ENCODE measurements around the gene TMOD1. TPM values are rescaled to one million over a fixed set of nuclear protein-coding genes. Genes with fewer than 3 reads are reported as not detected.

Gene TMOD1
- total RNA-seq, 3 donors from 2014 or later (not counting 1 experiment from before 2014, with no cell fraction given), result 1.9 to 3.2 (median 2.0) TPM

- H3K36me3 ChIP-seq (ENCODE audit: control insufficient read depth, insufficient read depth, low read length), result no peaks in the 10 kb centered on the region
- intact Hi-C loops (cut with micrococcal nuclease), result no loop called here
- H3K27me3 Mint-ChIP-seq (ENCODE audit: low read depth in 2 of 2), result peaks cover 0 to 13% of the 10 kb centered on the region in 2 donors
- no peak for TF ChIP-seq CTCF (IDR thresholded peaks at IDR 0.05)
- ATAC-seq (no peak), DNase-seq (no peak)
- WGBS (ENCODE audit: insufficient coverage), result 80% methylated on average over 4 of the region's 4 CpGs
- no peak overlapping the region for H3K27ac ChIP-seq (ENCODE audit: low read length)
- H3K27ac Mint-ChIP-seq, result no peak overlapping the region
- H3K36me3 Mint-ChIP-seq, result no peaks in the 10 kb centered on the region
- no peaks in the 10 kb centered on the region for H3K4me1 Mint-ChIP-seq
- H3K4me1 ChIP-seq (ENCODE audit: control insufficient read depth, insufficient read depth, low read length), result no peaks in the 10 kb centered on the region
- no peaks in the 10 kb centered on the region for H3K9me3 Mint-ChIP-seq
- no peaks in the 10 kb centered on the region for H3K9me3 ChIP-seq (ENCODE audit: control insufficient read depth, insufficient read depth, low read length)
- no peak overlapping the region for H3K4me3 Mint-ChIP-seq
- no peak overlapping the region for H3K4me3 ChIP-seq (ENCODE audit: low read length)
- H3K27me3 ChIP-seq (ENCODE audit: control insufficient read depth, insufficient read depth, low read length), result peaks cover 7% of the 10 kb centered on the region
Observed at GRCh38 chr9:97508852-97509251, 7.4 kb downstream of the TMOD1 start.

GRCh38 chr9:97510797-97511654 lies 9.6 kb downstream of the TMOD1 start:
- 68% methylated on average over 10 of the region's 10 CpGs for WGBS (ENCODE audit: insufficient coverage)
- Mint-ChIP-seq H3K4me3 (no peak overlapping the region), H3K27ac (no peak overlapping the region), H3K36me3 (no peaks in the 10 kb centered on the region), H3K4me1 (no peaks in the 10 kb centered on the region), H3K27me3 (ENCODE audit: low read depth in 2 of 2) (peaks cover under 1 to 5% of the 10 kb centered on the region in 2 donors), H3K9me3 (no peaks in the 10 kb centered on the region)
- H3K4me1 ChIP-seq (ENCODE audit: control insufficient read depth, insufficient read depth, low read length), result no peaks in the 10 kb centered on the region
- intact Hi-C loops (cut with micrococcal nuclease), result no loop called here
- H3K27ac ChIP-seq (ENCODE audit: low read length), result no peak overlapping the region
- no peaks in the 10 kb centered on the region for H3K27me3 ChIP-seq (ENCODE audit: control insufficient read depth, insufficient read depth, low read length)
- DNase-seq, result no peak
- H3K36me3 ChIP-seq (ENCODE audit: control insufficient read depth, insufficient read depth, low read length), result no peaks in the 10 kb centered on the region
- H3K9me3 ChIP-seq (ENCODE audit: control insufficient read depth, insufficient read depth, low read length), result no peaks in the 10 kb centered on the region
- TF ChIP-seq CTCF (IDR thresholded peaks at IDR 0.05), result no peak
- no peak overlapping the region for H3K4me3 ChIP-seq (ENCODE audit: low read length)
- ATAC-seq, result no peak

GRCh38 chr9:97511655-97512427 lies 10.4 kb downstream of the TMOD1 start:
- Histone ChIP-seq H3K27ac (ENCODE audit: low read length) (no peak overlapping the region), H3K4me1 (ENCODE audit: control insufficient read depth, insufficient read depth, low read length) (no peaks in the 10 kb centered on the region), H3K4me3 (ENCODE audit: low read length) (no peak overlapping the region), H3K9me3 (ENCODE audit: control insufficient read depth, insufficient read depth, low read length) (no peaks in the 10 kb centered on the region), H3K27me3 (ENCODE audit: control insufficient read depth, insufficient read depth, low read length) (no peaks in the 10 kb centered on the region), H3K36me3 (ENCODE audit: control insufficient read depth, insufficient read depth, low read length) (no peaks in the 10 kb centered on the region)
- H3K36me3 Mint-ChIP-seq, result no peaks in the 10 kb centered on the region
- 88% methylated on average over 6 of the region's 6 CpGs for WGBS (ENCODE audit: insufficient coverage)
- no peak for TF ChIP-seq CTCF (IDR thresholded peaks at IDR 0.05)
- H3K27me3 Mint-ChIP-seq (ENCODE audit: low read depth in 2 of 2), result peaks cover 8 to 12% of the 10 kb centered on the region in 2 donors
- ATAC-seq, result no peak
- H3K9me3 Mint-ChIP-seq, result no peaks in the 10 kb centered on the region
- intact Hi-C loops (cut with micrococcal nuclease), result no loop called here
- DNase-seq, result no peak
- H3K4me1 Mint-ChIP-seq, result no peaks in the 10 kb centered on the region
- no peak overlapping the region for H3K4me3 Mint-ChIP-seq
- H3K27ac Mint-ChIP-seq, result no peak overlapping the region

Measured in natural killer cell (primary cell).